ENCODE results near the gene GLRX3. TPM values are rescaled to one million over a fixed set of nuclear protein-coding genes. Genes with fewer than 3 reads are reported as not detected.

Gene GLRX3
- total and polyA plus RNA-seq, 2 donors (not counting 3 experiments of a cell fraction or from before 2014, with no cell fraction given) = 71.6 to 132 TPM

DNA sequence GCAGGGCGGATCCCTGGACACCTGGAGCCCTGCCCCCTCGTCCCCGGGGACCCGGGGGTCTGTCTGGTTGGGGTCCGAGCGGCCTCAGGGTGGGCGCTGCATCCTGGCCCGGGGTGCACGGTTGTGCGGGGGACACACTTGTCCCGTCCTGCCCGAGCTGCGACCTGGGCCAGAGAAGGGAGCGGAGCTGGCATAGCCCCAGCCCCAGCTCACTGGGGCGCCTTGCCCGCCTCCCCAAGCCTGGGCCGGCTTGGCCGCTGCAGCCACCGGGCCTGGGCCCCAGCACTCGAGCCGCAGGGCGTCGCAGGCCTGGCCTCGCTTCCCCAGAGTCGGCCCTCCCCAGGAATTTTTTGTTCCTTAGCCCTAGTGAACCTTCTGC is 54.5 kb downstream of the GLRX3 start:
- Histone ChIP-seq H2AFZ (ENCODE audit: low read depth, low read length) (no peak overlapping the region), H3K36me3 (ENCODE audit: control insufficient read depth in 2 of 2, extremely low read depth in 1 of 2, insufficient read depth in 2 of 2, low read length in 2 of 2) (peaks cover 0 to 2% of the 10 kb centered on the region in 2 experiments), H3K27ac (ENCODE audit: insufficient read depth, low read depth, low read length) (no peak overlapping the region), H3K4me3 (replicated peaks in 1 of 3; ENCODE audit: insufficient read depth in 1 of 3, low read depth in 1 of 3, low read length in 3 of 3) (peak overlapping the region in 2 of 3 experiments; percentile 39 to 52), H4K20me1 (replicated peaks; ENCODE audit: control insufficient read depth, extremely low read depth, insufficient read depth, low read length) (no peaks in the 10 kb centered on the region), H3K79me2 (ENCODE audit: control insufficient read depth, insufficient read depth, low read length) (no peaks in the 10 kb centered on the region), H3K27me3 (ENCODE audit: control insufficient read depth in 2 of 2, insufficient read depth in 2 of 2, low read length in 2 of 2) (no peaks in the 10 kb centered on the region), H3K9me1 (replicated peaks; ENCODE audit: control insufficient read depth, extremely low read depth, insufficient read depth, low read length) (no peaks in the 10 kb centered on the region), H3K9ac (replicated peaks; ENCODE audit: extremely low read depth, insufficient read depth, low read length) (no peak overlapping the region), H3K4me1 (ENCODE audit: control insufficient read depth, extremely low read depth, insufficient read depth, low read length) (no peaks in the 10 kb centered on the region), H3K9me3 (replicated peaks; ENCODE audit: control insufficient read depth, insufficient read depth, low read length) (no peaks in the 10 kb centered on the region), H3K4me2 (ENCODE audit: insufficient read depth, low read length) (peak overlapping the region; percentile 39)
- dilution Hi-C loops (cut with MboI; ENCODE audit: extremely low pct_ligation_motif_present, low sequenced_read_pairs) (no loop called here), intact Hi-C loops (cut with micrococcal nuclease) (loop anchor here (1.0 to 10.0 kb wide), 3 partner anchors 1597 to 1954 kb away; no protein-coding TSS in a partner anchor)
- DNase-seq (ENCODE audit: low read depth, low spot score) = no peak
- FAIRE-seq = no peak
- ChIA-PET CTCF (interaction anchor here (0.6 to 2.4 kb wide), 8 partner anchors 8 to 1952 kb away, joined by 3 to 27 read pairs (median 3); no protein-coding TSS in a partner anchor), POLR2A (no interaction called here)
- BruUV-seq (replicated peaks) = no TSS peak
- TF ChIP-seq POLR2A (IDR thresholded peaks at IDR 0.05; ENCODE audit: low read depth, low read length) (no peak), EZH2 (IDR thresholded peaks at IDR 0.05; ENCODE audit: borderline replicate concordance, low read depth, low read length, severe bottlenecking) (no peak), CTCF (IDR thresholded peaks at IDR 0.05; ENCODE audit: extremely low read depth in 1 of 2, insufficient read depth in 1 of 2, low read depth in 1 of 2, low read length in 2 of 2) (no peak), MAX (IDR thresholded peaks at IDR 0.05; ENCODE audit: insufficient read depth, insufficient read length) (no peak), MYC (IDR thresholded peaks at IDR 0.05; ENCODE audit: low read depth, low read length) (no peak), FOS (IDR thresholded peaks at IDR 0.05; ENCODE audit: borderline replicate concordance, insufficient read depth, low read length) (no peak), GATA2 (IDR thresholded peaks at IDR 0.05; ENCODE audit: insufficient read depth, insufficient read length, low read depth, low read length) (no peak), POLR2AphosphoS5 (IDR thresholded peaks at IDR 0.05; ENCODE audit: insufficient read depth, low read depth, low read length) (no peak), JUN (IDR thresholded peaks at IDR 0.05; ENCODE audit: borderline replicate concordance, insufficient read depth, insufficient read length, low read depth) (no peak)

Data from endothelial cell of umbilical vein (primary cell).